ENCODE measurements around the gene KRT86.

KRT86 gene

DNA sequence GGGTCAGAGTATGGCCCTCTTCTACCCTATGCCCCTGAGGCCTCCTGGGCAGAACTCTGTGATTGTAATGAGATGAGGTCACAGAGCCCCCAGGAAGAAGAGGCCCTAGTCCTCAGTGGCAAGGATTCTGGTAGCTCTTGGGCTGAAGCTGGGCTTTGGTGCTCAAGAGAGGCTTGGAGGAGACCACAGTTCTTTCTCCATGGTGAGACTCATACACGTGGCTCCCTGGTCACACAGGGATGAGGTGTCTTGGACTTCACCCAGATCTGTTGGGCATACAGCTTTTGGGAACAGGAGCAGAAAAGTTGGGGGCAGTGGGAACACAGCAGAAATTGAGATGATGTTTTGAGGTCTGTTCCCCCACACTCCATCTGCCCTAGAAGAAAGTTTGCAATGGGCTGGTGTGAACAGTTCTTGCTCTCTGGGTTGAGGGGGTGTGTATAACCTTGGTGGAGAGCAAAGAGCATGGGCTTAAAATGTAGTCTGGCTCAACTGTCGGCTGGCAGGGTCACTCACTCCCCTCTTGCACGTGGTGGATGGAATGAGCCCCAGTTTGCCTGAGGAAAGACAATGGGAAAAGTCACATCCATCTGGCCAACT, at the start of gene KRT86:
KRT86 (plus strand) TSS at position 125 of the 600 bp plus-strand sequence. CDS start 27,272 bp downstream, outside the sequence.
- no peak within 1 kb of the TSS for H3K4me3 ChIP-seq (ENCODE audit: low read depth, low read length)

DNA sequence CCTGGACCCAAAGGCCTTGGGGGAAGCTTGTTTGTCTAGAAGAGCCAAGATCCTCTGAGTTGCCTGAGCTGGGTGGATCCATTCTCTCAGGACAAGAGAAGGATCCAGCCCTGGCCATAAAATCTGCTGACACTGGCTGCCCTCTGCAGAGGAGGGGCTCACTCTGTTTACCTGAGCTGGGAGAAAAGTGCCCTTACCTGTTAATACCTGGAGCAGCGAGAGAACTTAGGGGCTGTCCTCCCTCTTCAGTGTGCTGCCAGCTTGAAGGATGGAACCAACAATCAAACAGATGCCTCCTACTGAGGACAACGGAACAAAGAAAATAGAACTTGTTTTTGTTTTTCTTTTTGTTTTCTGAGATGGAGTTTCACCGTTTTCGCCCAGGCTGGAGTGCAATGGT, 48.7 kb upstream of the KRT86 start:
- no peak overlapping the region for H3K4me3 ChIP-seq (ENCODE audit: low read depth, low read length)

DNA sequence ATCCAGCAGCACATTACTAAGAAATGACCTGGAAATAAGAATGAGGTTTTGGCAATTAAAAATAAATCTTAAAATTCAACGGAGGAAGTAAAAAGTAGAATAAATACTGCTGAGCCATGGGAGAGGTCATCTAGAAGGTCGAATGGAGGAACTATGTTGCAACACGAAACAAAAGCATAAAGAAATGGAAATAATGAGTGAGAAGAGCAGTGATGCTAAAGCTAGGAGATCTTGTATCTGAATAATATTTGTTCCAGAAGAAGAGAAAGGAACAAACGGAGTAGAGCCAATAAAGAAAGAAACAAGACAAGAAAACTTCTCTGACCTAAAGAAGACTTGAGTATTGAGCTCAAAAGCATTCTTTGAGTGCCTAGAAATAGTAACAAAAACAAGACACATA, 48.0 kb upstream of the KRT86 start:
- H3K4me3 ChIP-seq (ENCODE audit: low read depth, low read length): no peak overlapping the region

DNA sequence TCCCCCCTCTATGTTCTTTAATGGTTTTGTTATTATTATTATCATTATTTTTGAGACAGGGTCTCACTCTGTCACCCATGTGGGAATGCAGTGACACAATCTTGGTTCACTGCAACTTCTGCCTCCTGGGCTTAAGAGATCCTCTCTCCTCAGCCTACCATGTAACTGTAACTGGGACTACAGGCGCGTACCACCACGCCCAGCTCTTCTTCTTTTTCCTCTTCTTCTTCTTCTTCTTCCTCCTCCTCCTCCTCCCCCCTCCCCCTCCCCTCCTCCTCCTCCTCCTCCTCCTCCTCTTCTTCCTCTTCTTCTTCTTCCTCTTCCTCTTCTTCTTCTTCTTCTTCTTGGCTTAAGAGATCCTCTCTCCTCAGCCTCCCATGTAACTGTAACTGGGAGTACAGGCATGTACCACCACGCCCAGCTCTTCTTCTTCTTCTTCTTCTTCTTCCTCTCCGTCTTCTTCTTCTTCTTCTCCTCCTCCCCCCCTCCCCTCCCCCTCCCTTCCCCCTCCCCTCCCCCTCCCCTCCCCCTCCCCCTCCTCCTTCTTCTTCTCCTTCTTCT, 46.8 kb upstream of the KRT86 start:
- no peak overlapping the region for H3K4me3 ChIP-seq (ENCODE audit: low read depth, low read length)

DNA sequence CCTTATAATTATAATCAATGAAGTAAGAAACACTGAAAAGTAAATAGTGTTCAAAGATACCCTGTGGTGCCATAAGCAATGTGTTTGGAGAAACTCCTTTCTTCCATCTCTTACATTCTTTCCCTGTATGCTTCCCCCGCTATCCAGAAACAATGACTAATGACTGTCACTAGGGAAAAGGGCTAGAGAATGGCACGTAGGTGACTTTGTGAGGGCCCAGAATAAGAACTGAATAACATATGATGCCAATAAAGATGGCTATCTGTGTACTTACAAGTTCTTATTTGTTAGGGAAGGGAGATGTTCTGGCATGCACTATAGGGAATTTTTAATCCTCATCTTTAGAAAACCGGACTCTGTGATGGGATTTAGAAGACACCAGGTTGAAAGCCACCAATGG, 46.1 kb upstream of the KRT86 start:
- no peak overlapping the region for H3K4me3 ChIP-seq (ENCODE audit: low read depth, low read length)

DNA sequence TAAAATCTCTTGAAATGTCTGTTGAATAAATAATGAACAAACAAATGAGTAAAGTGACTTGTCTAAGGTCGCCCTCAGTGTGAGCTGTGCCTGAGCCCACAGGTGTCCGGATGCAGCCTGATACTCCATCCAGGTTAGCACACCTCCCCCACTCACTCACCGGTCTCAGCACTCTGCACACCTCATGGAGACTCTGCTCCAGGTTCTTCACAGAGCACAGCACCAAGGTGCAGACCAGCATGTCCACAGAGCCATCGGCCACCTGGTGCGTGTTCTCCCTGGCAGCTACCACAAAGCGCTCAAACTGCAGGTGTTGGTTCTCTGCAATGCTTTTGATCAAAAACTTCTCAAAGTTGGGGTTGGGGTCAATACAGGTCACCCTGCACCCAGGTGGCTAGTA, 45.5 kb upstream of the KRT86 start:
- H3K4me3 ChIP-seq (ENCODE audit: low read depth, low read length): no peak overlapping the region

DNA sequence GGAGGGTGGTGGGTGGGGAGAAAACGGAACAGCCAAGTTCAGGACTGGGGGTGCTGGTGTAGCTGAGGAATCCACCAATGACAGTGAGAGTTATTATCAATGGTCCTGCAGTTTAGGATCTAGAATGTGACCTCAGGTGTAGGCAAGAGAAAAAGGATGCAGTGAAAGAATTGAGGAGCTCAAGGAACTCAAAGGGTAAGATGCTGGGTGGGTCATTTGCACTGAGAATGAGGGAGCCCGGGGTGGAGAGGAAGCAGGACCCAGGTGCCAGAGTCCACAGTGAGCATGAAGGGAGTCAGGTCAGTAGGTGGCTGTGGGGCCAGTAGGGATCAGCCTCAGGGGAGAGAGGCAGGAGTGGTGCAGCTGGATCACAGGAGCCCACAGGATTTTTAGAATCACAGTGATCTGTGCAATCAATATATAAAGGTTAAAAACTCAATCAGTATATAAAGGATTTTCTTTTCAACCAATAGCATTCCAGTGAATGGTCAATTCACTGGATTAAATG, 44.6 kb upstream of the KRT86 start:
- H3K4me3 ChIP-seq (ENCODE audit: low read depth, low read length): no peak overlapping the region

DNA sequence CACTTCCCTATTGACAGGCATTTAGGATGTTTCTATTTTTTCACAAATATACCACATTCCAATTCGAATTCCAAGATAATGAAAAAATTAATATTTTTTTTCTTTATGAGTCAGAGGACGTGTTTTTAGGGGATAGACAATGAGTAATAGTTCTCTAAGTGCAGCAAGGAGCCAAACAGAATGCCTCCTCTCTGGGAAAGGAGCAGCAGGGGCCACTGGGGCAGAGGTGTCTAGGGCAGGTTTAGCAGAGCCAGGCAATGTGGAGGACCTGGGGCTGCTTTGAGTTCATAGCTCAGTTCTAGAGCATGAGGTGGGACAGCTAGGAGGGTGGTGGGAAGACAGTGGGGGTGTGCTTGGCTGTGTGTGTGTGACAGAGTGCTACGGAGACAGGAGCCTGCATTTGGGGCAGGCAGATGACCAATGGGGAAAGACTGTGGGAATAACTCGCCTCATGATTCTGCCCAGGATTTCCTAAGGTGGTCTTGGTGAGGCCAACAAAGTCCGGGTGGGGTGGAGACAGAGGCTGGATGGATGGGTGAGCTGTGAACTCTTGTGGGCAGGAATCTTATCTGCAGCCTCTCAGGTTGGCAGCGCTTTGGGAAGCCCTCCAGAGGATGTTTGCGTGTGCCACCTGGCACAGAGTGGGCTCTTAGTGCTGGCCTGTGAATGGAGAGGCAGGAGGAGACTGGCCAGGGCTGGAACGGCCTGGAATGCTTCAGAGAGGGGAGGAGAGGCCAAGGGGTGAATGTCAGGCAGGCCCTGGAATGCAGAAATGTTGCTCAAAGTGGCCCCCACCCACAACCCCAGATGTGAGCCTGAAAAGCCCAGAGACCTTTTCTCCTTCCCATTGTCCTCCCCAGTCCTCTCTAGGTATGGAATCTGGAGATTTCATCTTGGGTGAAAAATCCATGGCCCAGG, 43.8 kb upstream of the KRT86 start:
- H3K4me3 ChIP-seq (ENCODE audit: low read depth, low read length): no peak overlapping the region

DNA sequence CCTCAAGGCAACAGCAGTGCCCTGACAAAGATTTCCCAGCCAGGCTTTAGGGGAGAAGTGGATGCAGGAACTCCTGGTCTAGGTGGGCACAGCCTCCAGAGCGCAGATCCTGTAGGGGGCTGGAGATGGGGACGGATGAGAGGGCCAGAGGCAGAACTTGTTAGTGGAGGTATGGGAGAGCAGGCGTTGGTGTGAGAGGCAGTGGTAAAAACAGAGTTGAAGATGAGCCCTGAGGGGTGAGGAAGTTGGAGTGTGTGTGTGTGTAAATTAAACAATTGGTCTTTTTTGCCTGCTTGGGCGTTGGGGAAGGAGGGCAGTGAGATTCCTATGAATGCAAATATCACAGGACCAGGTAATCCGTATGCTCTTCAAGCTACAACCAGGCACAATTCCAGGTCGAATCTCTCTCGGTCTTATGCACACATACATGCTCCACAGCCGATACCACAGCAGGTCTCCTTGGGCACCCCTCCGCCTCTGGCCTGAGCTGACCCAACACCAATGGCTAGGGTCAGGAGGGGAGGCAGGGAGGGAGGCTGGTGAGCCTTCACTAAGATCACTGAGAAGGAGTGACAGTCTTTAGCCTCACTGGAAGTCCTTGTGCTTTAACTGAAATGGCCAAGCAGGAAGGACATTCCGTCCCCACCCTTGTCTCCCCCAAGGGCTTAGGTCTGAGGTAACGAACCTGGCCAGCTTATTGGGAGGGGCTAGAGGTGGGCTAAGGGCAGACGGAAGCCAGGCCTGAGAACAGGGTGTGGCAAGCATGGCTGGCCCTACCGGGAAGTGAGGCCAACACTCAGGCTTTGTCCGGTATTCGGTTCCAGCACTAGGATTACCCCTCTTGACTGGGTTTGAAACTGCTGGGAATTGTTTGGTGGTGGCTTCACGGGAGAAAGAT, 42.9 kb upstream of the KRT86 start:
- no peak overlapping the region for H3K4me3 ChIP-seq (ENCODE audit: low read depth, low read length)

DNA sequence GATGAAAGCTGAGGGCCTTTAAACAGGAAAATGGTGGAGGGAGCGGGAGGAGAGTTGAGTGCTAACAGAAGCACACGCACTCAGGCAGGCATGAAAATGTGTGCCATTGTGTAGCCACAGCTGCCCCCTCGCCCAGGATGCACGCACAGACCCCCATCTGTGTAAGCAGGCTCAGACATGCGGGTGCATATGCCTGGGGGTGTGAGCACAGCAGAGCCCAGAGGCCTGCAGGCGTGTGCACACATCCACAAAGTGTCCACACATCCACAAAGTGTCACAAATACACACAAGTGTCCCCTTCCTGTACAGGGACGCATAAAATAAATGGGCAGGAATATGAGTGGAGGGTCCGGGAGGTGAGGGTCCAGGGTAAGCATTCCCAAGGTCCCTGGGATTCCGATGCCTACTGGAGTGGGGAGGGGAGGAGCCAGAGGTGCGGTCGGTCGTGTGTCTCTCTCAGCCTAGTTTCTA, 42.2 kb upstream of the KRT86 start:
- no peak overlapping the region for H3K4me3 ChIP-seq (ENCODE audit: low read depth, low read length)

DNA sequence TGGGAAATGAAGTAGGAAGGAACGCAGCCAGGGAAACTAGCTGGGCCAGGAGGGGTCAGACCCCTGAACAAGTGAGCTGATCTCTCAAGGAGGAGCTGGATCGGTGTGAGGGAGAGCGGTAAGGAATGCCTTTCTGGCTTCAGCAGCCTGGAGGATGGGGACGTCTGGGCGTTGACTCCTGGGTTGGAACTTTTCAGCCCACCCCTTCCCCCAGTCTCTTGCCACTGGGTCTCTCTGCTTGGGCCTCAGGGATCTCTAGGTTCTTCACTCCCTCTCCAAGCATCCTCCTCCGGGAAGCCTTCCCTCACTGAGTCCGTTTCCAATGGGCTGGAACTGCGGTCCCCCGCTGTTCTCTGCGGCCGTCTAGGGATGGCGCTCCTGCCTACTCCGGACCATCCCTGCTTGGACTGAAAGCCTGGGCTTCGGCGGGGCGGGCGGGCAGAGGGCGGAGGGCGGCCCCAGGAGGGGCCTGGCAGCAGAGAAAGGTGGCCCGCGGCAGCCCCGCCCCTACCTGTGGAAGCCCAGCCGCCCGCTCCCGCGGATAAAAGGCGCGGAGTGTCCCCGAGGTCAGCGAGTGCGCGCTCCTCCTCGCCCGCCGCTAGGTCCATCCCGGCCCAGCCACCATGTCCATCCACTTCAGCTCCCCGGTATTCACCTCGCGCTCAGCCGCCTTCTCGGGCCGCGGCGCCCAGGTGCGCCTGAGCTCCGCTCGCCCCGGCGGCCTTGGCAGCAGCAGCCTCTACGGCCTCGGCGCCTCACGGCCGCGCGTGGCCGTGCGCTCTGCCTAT, 41.6 kb upstream of the KRT86 start, which contains the start of gene KRT7:
KRT7 (plus strand) TSS at position 570 of the 788 bp plus-strand sequence; CDS start at position 624, 54 bp downstream.
- peak within 1 kb of the TSS; percentile 37 for H3K4me3 ChIP-seq (ENCODE audit: low read depth, low read length)

DNA sequence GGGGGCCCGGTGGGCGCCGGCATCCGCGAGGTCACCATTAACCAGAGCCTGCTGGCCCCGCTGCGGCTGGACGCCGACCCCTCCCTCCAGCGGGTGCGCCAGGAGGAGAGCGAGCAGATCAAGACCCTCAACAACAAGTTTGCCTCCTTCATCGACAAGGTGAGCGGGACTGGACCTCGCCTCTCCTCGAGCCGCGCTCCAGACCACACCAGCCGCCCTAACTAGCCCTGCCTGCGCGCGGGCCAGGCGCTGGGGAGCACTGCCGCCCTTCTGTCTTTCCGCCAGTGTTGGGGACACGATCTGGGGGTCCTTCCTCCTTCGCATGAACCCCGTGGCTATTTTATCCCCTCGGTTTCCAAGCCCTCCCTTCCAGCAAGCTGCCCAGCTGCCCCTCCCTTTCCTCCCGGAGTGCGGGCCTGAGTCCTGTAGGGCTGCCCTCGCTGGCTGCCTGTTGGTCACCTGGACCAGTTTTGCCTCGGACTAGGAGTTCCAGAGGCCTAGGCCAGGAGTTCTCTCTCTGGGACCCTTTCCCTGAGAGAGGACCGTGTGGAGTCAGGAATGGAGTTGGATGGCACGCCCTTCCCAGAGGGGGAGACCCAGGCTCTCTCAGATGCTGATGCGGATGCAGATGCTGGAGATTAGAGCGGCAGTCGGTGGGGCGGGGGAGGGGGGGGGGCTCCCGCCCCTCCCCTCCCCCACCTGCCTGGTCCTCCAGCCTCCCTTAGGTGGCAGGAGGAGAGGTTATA, 40.8 kb upstream of the KRT86 start:
- peak overlapping the region; percentile 37 for H3K4me3 ChIP-seq (ENCODE audit: low read depth, low read length)

DNA sequence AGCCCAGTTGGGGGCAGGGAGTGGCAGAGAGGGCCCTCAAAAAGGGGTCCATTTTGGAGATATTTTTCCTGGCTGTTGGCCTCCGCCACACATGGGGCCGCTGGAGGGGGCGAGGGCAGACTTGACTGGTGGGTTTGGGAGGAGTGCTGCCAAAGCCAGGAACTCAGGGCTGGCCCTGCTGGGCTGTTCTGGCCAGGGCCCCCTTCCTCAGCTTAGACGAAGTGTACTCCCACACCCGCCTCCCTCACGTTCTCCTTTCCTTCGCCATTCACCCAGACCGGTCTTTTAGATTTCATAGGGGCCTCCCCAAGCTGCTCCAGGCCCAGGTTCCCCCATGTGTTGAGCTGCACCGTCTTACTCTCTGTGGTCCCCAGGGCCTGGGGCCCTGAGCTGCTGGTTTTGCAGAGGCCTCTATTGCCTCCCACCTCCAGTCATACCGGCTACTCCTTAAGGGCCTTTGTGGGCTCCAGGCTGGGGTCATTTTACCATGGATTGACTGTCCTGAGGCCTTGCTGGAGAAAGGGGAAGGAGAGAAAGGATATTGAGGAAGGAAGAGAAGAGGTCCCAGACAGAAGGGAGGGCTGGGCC, 40.1 kb upstream of the KRT86 start:
- no peak overlapping the region for H3K4me3 ChIP-seq (ENCODE audit: low read depth, low read length)

DNA sequence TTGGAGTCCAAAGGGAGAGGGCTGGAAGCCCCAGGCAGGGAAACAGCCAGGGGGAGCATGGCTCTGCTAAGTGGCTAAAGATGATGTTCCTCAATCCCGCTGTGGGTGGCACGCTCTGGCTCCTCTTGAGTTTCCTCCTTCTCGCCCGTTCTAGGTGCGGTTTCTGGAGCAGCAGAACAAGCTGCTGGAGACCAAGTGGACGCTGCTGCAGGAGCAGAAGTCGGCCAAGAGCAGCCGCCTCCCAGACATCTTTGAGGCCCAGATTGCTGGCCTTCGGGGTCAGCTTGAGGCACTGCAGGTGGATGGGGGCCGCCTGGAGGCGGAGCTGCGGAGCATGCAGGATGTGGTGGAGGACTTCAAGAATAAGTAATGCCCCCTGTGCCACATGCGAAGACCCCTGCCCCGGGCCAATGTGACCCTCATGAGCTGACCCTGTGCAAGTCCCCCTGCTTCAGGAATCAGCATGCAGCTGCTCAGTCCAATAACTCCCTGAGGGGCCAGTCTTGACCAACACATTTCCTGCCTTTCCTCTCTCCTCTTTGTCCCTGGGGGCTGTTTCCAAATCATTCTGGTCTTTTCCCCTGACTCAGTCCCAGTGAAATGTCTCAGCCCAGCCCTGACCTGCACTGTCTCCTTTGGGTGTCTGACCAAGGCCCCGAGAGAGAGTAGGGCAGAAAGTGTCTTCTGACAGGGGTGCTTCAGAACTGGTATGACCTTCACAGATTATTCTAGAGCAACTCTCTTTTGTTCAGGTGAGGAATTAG, 39.3 kb upstream of the KRT86 start:
- no peak overlapping the region for H3K4me3 ChIP-seq (ENCODE audit: low read depth, low read length)

DNA sequence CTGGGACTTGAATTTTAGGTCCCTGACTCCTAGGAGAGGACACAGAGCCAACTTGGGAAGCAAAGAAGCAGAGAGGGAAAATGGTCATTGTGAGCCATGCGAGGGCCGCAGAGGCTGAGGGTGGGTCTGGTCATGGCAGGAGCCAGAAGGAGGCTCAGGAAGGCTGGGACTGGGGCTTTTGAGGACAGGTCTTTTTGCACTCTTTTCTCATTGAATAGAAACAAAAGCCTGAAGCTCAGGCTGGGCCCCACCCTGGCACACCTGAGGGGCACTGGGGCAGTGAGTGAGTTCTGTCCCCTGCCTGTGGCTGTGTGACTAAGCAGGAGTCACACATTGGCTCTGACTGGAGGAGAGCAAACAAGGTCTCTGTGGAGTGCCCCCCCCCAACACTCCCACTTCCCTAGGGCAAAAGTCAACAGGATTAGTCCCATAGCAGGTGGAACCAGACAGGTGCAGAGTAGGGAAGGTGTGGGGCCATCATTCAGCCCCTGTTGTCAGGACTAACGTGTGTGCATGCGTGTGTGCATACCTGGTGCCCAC, 38.6 kb upstream of the KRT86 start:
- H3K4me3 ChIP-seq (ENCODE audit: low read depth, low read length): no peak overlapping the region

DNA sequence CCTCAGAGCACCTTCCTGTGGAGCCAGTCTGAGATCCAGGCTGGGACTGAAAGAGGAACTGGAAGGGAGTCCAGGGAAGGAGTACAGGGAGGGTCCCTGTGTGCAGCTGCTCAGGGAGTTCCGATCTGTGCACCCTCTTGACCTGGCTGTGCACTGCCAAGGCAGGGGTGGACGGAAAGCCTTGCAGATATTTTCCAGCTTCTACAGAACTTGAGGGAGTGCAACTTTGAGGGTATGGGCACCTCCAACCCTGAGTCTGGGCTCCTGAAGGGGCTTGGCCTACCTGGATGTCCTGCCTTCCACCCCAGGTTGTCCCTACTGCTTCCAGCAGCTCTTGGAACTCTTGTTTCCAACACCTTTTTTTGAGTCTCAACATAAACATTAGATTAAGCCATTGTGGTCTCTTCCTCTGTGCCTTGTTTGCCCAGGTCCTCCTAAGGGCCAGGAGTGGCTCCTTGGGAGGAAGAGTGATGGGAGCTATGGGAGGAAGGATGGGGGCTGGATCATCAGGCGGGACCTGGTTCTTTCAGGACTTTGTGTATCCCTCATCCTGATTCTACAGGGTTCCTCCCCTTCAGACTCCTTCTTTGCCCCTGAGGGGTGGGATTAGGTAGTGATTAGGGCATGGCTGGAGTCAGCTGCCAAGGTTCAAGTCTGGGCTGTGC, 37.9 kb upstream of the KRT86 start:
- no peak overlapping the region for H3K4me3 ChIP-seq (ENCODE audit: low read depth, low read length)

DNA sequence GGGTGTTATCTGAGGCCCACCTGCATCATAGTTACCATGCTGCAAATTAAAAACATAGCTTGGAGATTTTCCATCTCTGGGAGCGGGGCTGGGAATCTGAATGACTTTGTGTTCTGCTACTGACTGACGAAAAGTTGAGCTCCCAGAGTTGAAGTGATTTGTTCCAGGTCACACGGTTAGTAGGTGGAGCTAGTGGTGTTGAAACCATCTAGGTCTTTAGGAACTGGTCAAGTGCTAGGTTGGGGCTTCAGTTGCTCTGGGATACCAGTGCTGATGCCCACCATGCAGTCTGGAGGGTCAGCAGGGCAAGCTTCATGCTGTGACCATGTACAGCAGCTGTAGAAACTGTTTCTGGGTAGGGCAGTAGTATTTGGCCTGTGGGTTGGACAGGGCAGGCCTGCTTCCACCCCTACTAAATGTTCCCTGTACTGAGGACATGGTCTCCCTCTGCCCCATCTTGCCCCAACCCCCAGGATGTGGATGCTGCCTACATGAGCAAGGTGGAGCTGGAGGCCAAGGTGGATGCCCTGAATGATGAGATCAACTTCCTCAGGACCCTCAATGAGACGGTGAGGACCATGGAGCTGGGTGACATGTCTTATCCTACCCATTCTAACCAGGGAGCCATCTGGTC, 36.1 kb upstream of the KRT86 start:
- no peak overlapping the region for H3K4me3 ChIP-seq (ENCODE audit: low read depth, low read length)
